Astrocyte (in vitro differentiated cells and primary cell): ENCODE results near the gene UACA. TPM values are rescaled to one million over a fixed set of nuclear protein-coding genes. Genes with fewer than 3 reads are reported as not detected.
A peak's percentile ranks its signal among the peaks of the same experiment; 100 is the strongest.

Experiments used
- DNase-seq: peaks from one replicate; pipeline ENCODE4 v3.0.0-alpha.2; 2010; ENCODE audit warnings: low read depth
- FAIRE-seq: peaks from 2 replicates; lab custom pipeline; 2011; peaks lifted over from hg19 to GRCh38; lab: Jason Lieb, UNC
- H2AFZ ChIP-seq: 2 replicates; pipeline ENCODE4 v1.6.0; 2012; ENCODE audit warnings: low read depth, low read length, inconsistent platforms
- H3K27ac ChIP-seq: 2 replicates; pipeline ENCODE4 v1.5.1; 2011; ENCODE audit warnings: low read depth, low read length, inconsistent platforms
- H3K27me3 ChIP-seq: 2 replicates; pipeline ENCODE4 v1.6.0; 2011; ENCODE audit warnings: low read length, inconsistent platforms; ENCODE audit not compliant: insufficient read depth
- H3K36me3 ChIP-seq: 2 replicates; pipeline ENCODE4 v1.5.1; 2011; ENCODE audit warnings: low read length, inconsistent platforms; ENCODE audit not compliant: insufficient read depth
- H3K4me1 ChIP-seq: 2 replicates; pipeline ENCODE4 v1.5.1; 2011; ENCODE audit warnings: low read length, inconsistent platforms; ENCODE audit not compliant: insufficient read depth
- H3K4me2 ChIP-seq: 2 replicates; pipeline ENCODE4 v1.6.0; 2012; ENCODE audit warnings: low read length, inconsistent platforms
- H3K4me3 ChIP-seq: 2 replicates; pipeline ENCODE4 v1.5.1; 2011; ENCODE audit warnings: low read depth, mild to moderate bottlenecking, low read length, inconsistent platforms; ENCODE audit not compliant: insufficient read depth
- H3K79me2 ChIP-seq: 2 replicates; pipeline ENCODE4 v1.6.0; 2012; ENCODE audit warnings: mild to moderate bottlenecking, low read length, inconsistent platforms; ENCODE audit not compliant: insufficient read depth
- H3K9ac ChIP-seq: 2 replicates; pipeline ENCODE4 v1.6.0; 2012; ENCODE audit warnings: mild to moderate bottlenecking, low read length, inconsistent platforms
- H3K9me3 ChIP-seq: 2 replicates; pipeline ENCODE4 v1.5.1; 2012; ENCODE audit warnings: low read depth, mild to moderate bottlenecking, low read length, inconsistent platforms; ENCODE audit not compliant: insufficient read depth
- H4K20me1 ChIP-seq: 2 replicates; pipeline ENCODE4 v1.6.0; 2012; ENCODE audit warnings: low read length, inconsistent platforms; ENCODE audit not compliant: insufficient read depth
- H3K27ac Mint-ChIP-seq: one replicate; pipeline ENCODE4 v1.8.0; 2021; ENCODE audit warnings: mild to moderate bottlenecking, mixed read lengths; ENCODE audit not compliant: unreplicated experiment
- H3K27me3 Mint-ChIP-seq: one replicate; pipeline ENCODE4 v1.8.0; 2021; ENCODE audit warnings: low read depth, mixed read lengths; ENCODE audit not compliant: unreplicated experiment
- H3K36me3 Mint-ChIP-seq: one replicate; pipeline ENCODE4 v1.8.0; 2021; ENCODE audit warnings: low read depth, mixed read lengths; ENCODE audit not compliant: unreplicated experiment
- H3K4me1 Mint-ChIP-seq: one replicate; pipeline ENCODE4 v1.8.0; 2021; ENCODE audit warnings: low read depth, mixed read lengths; ENCODE audit not compliant: unreplicated experiment
- H3K4me3 Mint-ChIP-seq: one replicate; pipeline ENCODE4 v1.8.0; 2021; ENCODE audit warnings: mild to moderate bottlenecking, moderate library complexity, mixed read lengths; ENCODE audit not compliant: unreplicated experiment
- H3K9me3 Mint-ChIP-seq: one replicate; pipeline ENCODE4 v1.8.0; 2021; ENCODE audit warnings: mild to moderate bottlenecking, mixed read lengths; ENCODE audit not compliant: unreplicated experiment
- CTCF ChIP-seq: IDR thresholded peaks from 2 replicates; pipeline ENCODE4 v1.5.1; 2011; ENCODE audit warnings: low read depth, mild to moderate bottlenecking, inconsistent platforms, low read length, moderate library complexity; ENCODE audit not compliant: insufficient read depth
- EZH2 ChIP-seq: IDR thresholded peaks from 2 replicates; pipeline ENCODE4 v1.6.1; 2012; ENCODE audit warnings: mild to moderate bottlenecking, low read length, inconsistent platforms; ENCODE audit not compliant: insufficient read depth
- total RNA-seq: library from RNA; stranded (reverse); gene quantifications from 2 replicates; pipeline ENCODE4 v1.2.1, GENCODE V29; 2021

UACA gene
- total RNA-seq, 1 donor from 2014 or later = 168 TPM

- H3K4me3 Mint-ChIP-seq = peak overlapping the region; percentile 50
- H3K79me2 ChIP-seq = peaks cover 32% of the 10 kb centered on the region
- H3K9me3 Mint-ChIP-seq = no peaks in the 10 kb centered on the region
These were observed 73.3 kb downstream of the UACA start for GRCh38 chr15:70690021-70690420.

GRCh38 chr15:70687482-70687881, 75.9 kb downstream of the UACA start:
- peak; percentile 17 for FAIRE-seq
- Histone ChIP-seq H2AFZ (no peak overlapping the region), H3K9ac (no peak overlapping the region), H3K27ac (no peak overlapping the region), H3K36me3 (peaks cover 48% of the 10 kb centered on the region), H4K20me1 (peaks cover 9% of the 10 kb centered on the region), H3K4me2 (no peak overlapping the region), H3K79me2 (peaks cover 22% of the 10 kb centered on the region), H3K4me1 (no peaks in the 10 kb centered on the region), H3K4me3 (no peak overlapping the region), H3K27me3 (no peaks in the 10 kb centered on the region), H3K9me3 (no peaks in the 10 kb centered on the region)
- Mint-ChIP-seq H3K4me3 (no peak overlapping the region), H3K27ac (no peak overlapping the region), H3K27me3 (no peaks in the 10 kb centered on the region), H3K36me3 (peaks cover 8% of the 10 kb centered on the region), H3K4me1 (peaks cover 7% of the 10 kb centered on the region), H3K9me3 (no peaks in the 10 kb centered on the region)
- no peak for DNase-seq
- TF ChIP-seq CTCF = no peak
- TF ChIP-seq EZH2 = no peak

More at GRCh38 chr15:70690021-70690420, 73.3 kb downstream of the UACA start:
- Histone ChIP-seq H3K9me3 (no peaks in the 10 kb centered on the region), H3K36me3 (peaks cover 52% of the 10 kb centered on the region), H2AFZ (no peak overlapping the region), H3K27me3 (no peaks in the 10 kb centered on the region), H3K9ac (no peak overlapping the region), H3K27ac (no peak overlapping the region), H3K4me2 (no peak overlapping the region), H3K4me3 (no peak overlapping the region), H3K4me1 (no peaks in the 10 kb centered on the region), H4K20me1 (peaks cover 14% of the 10 kb centered on the region)
- no peak overlapping the region for H3K27ac Mint-ChIP-seq
- no peaks in the 10 kb centered on the region for H3K27me3 Mint-ChIP-seq
- FAIRE-seq (no peak), DNase-seq (no peak)
- H3K36me3 Mint-ChIP-seq = peaks cover 11% of the 10 kb centered on the region
- no peak for TF ChIP-seq EZH2
- no peak for TF ChIP-seq CTCF
- peaks cover 7% of the 10 kb centered on the region for H3K4me1 Mint-ChIP-seq

- peaks cover 59% of the 10 kb centered on the region for H3K36me3 ChIP-seq
- H3K27ac ChIP-seq = no peak overlapping the region
- Mint-ChIP-seq H3K27me3 (no peaks in the 10 kb centered on the region), H3K27ac (peak overlapping the region; percentile 37), H3K4me3 (no peak overlapping the region), H3K9me3 (no peaks in the 10 kb centered on the region), H3K36me3 (peaks cover 14% of the 10 kb centered on the region), H3K4me1 (peaks cover 5% of the 10 kb centered on the region)
- no peak overlapping the region for H3K4me2 ChIP-seq
- DNase-seq (no peak), FAIRE-seq (no peak)
- no peak overlapping the region for H3K4me3 ChIP-seq
- H3K4me1 ChIP-seq = no peaks in the 10 kb centered on the region
- H3K9me3 ChIP-seq = no peaks in the 10 kb centered on the region
- H3K27me3 ChIP-seq = no peaks in the 10 kb centered on the region
- H4K20me1 ChIP-seq = peaks cover 15% of the 10 kb centered on the region
- H2AFZ ChIP-seq = no peak overlapping the region
- H3K79me2 ChIP-seq = peaks cover 13% of the 10 kb centered on the region
- no peak for TF ChIP-seq CTCF
- TF ChIP-seq EZH2 = no peak
- no peak overlapping the region for H3K9ac ChIP-seq
These were observed 82.5 kb downstream of the UACA start for GRCh38 chr15:70680817-70681216.
